Effector memory CD8-positive, alpha-beta T cell (primary cell): ENCODE measurements around the gene NFASC.

Source experiments
- ATAC-seq: fragments of 150-1000 bp; cut with Tn5 transposase; replicated peaks from 2 replicates; pipeline ENCODE4 v1.10.0; 2021; ENCODE audit warnings: mild to moderate bottlenecking, moderate library complexity
- DNase-seq, 3 experiments: peaks; one replicate each; pipeline ENCODE4 v3.0.0; 2021
- H3K27ac Mint-ChIP-seq, 2 donors: one replicate each; pipeline ENCODE4 v1.8.0; 2022; ENCODE audit warnings: mild to moderate bottlenecking in 2 of 2, mixed read lengths in 2 of 2, moderate library complexity in 2 of 2
- H3K27me3 Mint-ChIP-seq, 2 donors: one replicate each; pipeline ENCODE4 v1.8.0; 2022; ENCODE audit warnings: mixed read lengths in 2 of 2
- H3K36me3 Mint-ChIP-seq: one replicate; pipeline ENCODE4 v1.8.0; 2022; ENCODE audit warnings: mild to moderate bottlenecking, moderate library complexity, mixed read lengths; ENCODE audit not compliant: insufficient read depth
- H3K4me1 Mint-ChIP-seq, 2 donors: one replicate each; pipeline ENCODE4 v1.8.0; 2022; ENCODE audit warnings: low read depth in 2 of 2, mixed read lengths in 2 of 2
- H3K4me3 Mint-ChIP-seq, 2 donors: one replicate each; pipeline ENCODE4 v1.8.0; 2022; ENCODE audit warnings: mild to moderate bottlenecking in 2 of 2, mixed read lengths in 2 of 2, moderate library complexity in 2 of 2
- H3K9me3 Mint-ChIP-seq, 2 donors: one replicate each; pipeline ENCODE4 v1.8.0; 2022; ENCODE audit warnings: mixed read lengths in 2 of 2

The NFASC gene

DNA sequence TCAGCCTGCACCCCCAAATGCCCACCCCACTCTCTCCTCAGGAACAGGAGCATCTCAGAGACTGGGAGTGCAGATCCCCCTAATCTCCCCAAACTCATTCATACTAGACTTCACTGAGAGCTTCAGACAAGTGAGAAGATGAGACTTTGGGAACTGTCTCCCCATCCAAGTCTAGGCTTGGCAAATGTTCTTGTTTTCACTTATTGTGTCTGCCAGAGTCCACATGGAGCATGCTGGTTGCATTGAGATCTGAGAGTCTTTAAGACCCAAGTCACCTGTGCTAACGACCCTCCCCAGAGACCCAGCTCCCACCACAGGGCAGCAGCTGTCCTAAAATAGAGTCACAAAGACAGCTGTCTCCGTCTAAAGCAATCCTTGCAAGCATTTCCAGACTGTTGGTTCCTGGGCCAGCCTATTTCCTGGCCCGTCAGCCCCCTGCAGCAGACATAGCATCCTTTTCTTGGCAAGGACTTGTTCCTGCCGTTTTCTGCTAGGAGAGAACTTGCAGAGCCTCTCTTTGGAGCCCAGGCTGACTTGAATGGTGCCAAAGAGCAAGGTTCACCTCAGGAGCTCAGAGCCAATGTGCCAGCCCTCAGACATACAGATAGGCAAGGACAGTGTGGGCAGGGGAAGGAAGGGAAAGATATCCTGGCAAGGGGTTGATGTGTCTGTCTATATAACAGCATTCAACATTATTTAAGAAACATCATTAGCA lies 170.5 kb downstream of the NFASC start:
- ATAC-seq (no peak), DNase-seq (no peak)
- Mint-ChIP-seq H3K9me3 (no peaks in the 10 kb centered on the region), H3K4me3 (no peak overlapping the region), H3K27me3 (peaks cover 57 to 94% of the 10 kb centered on the region in 2 donors), H3K4me1 (no peaks in the 10 kb centered on the region), H3K27ac (no peak overlapping the region), H3K36me3 (no peaks in the 10 kb centered on the region)

DNA sequence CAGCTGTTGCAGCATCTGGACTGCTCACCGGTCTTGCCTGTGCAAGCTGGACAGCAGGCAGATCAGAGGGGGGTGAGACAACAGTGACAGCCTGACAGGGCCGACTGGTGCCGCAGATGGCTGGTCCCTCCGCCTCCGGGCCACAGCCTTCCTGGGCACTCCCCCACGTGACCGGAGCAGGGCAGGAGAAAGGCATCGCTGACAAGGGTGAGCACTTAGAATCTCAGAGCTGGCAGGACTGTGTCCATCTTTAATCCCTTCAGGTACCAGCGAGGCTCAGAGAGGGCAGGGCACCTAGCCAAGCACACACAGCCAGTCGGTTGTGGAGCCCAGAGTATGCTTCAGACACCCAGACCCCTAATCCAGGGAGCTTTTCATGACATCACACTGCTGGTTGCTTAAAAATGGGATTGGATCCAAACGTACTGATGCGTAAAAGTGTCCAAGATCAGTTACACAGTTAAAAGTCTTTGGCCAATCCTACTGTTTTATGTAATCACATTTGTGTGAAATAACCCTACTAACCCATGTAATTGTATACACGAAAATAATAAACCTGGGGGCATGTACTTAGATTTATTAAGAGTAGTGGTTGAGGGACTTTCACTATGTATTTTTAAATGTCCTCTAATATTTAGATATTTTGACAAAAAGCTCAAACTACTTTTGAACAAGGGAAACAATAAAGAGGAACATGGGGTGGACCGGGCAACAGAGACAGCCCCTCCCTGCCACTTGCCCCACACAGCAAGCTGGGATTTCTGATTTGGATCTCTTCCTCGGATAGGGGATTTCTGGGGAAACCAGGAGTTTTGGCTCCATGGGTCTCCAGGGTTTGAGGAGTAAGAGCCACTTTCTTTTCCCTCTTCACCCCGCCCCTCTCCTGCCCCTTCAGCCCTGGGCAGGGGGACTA lies 171.6 kb downstream of the NFASC start:
- no peaks in the 10 kb centered on the region for H3K9me3 Mint-ChIP-seq

DNA sequence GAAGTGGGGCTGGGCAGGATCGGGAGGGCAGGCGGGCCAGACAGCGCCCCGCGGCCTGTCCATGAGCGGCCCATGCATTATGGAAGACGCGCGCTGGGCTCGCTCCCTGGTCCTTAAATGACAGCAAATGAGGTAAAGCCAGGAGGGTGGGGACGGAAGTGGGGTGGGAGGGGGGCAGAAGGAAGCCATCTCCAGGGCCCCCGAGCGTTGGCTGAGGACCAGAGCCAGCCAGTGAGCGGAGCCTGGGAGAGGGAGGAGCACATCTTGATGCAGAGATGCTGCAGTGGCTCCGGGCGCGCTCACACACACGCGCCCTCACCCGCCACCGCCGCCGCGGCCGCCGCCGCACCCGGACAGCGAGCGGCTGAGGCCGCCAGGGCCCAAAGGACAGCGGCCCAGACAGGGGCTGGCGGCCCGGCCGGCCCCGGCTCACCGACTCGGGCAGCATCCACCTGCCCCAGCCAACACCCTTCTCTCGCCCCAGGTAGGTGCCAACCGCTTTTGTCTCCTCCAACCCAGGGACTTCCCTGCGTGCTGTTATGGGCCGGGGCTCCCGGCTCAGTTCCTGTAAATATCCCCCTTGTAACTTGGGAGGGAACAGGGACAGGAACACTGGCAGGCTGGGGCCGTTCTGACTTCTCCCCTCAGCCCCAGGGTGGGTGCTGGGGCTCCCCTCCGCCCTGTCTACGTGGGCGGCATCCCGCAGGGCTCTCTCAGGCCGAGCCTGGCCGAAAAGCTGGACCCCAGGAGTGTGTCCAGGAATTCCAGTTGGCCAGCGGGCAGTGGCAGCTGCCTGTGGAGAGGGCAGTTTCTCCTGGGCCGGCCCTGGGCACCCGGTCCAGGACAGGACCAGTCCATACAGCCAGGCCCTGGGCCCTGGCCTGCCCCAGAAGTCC lies 172.5 kb downstream of the NFASC start, which contains the start of gene CNTN2:
Gene CNTN2 (plus strand): TSS at position 302 of the 896 bp plus-strand sequence. CDS start 9,974 bp downstream, outside the sequence.
- Mint-ChIP-seq H3K27me3 (peaks cover 55 to 97% of the 10 kb centered on the region in 2 donors), H3K4me3 (no peak within 1 kb of the TSS), H3K27ac (no peak within 1 kb of the TSS), H3K4me1 (no peaks in the 10 kb centered on the region), H3K9me3 (no peaks in the 10 kb centered on the region), H3K36me3 (no peaks in the 10 kb centered on the region)
- DNase-seq (no peak), ATAC-seq (no peak)

More for the DNA sequence above, 171.6 kb downstream of the NFASC start:
- Mint-ChIP-seq H3K27ac (no peak overlapping the region), H3K36me3 (no peaks in the 10 kb centered on the region), H3K4me3 (no peak overlapping the region), H3K27me3 (peaks cover 57 to 97% of the 10 kb centered on the region in 2 donors), H3K4me1 (no peaks in the 10 kb centered on the region)
- ATAC-seq (no peak), DNase-seq (no peak)

DNA sequence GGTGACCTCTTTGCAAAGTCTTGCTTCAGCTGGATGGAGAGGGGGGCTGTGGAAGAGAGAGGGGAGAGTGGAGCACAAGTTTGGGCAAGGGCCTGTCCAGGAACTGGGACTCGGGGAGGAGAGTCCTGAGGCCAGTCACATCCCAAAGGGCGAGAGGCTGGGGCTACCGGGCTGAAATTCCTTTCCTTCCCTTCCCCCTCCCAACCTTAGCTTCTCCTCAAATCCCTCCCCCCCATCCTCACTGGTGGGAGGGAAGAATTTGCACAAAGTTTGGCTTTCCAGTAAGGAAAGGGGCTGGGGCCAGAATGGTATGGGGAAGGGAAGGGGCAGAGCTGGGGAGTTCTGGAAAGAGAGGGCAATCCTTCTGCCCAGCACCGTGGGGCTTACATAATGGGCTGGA lies 173.2 kb downstream of the NFASC start:
- Mint-ChIP-seq H3K36me3 (no peaks in the 10 kb centered on the region), H3K27ac (no peak overlapping the region), H3K27me3 (peaks cover 58 to 99% of the 10 kb centered on the region in 2 donors), H3K4me1 (no peaks in the 10 kb centered on the region), H3K4me3 (no peak overlapping the region), H3K9me3 (no peaks in the 10 kb centered on the region)
- ATAC-seq (no peak), DNase-seq (no peak)

DNA sequence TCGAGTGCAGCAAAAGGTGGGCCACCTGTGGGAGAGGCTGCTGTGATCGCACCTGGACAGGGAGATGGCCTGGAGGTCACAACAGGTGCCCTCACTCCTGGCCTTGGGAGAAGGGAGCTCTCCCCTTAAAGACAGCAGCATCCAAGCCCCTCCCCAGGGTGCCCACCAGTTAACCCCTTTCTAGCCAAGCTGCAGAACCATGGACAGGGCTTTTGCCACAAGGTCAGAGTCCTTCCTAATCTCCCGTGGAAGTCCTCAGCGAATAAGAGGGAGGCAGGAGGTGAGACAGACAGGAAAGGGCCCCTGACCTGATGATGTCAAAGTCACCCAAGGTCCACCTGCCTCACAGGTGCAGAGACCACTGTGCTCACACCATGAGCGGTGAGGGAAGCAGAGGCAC lies 174.1 kb downstream of the NFASC start:
- Mint-ChIP-seq H3K27me3 (peaks cover 57 to 95% of the 10 kb centered on the region in 2 donors), H3K9me3 (no peaks in the 10 kb centered on the region), H3K27ac (no peak overlapping the region), H3K4me3 (no peak overlapping the region), H3K36me3 (no peaks in the 10 kb centered on the region), H3K4me1 (no peaks in the 10 kb centered on the region)
- DNase-seq (no peak), ATAC-seq (no peak)

DNA sequence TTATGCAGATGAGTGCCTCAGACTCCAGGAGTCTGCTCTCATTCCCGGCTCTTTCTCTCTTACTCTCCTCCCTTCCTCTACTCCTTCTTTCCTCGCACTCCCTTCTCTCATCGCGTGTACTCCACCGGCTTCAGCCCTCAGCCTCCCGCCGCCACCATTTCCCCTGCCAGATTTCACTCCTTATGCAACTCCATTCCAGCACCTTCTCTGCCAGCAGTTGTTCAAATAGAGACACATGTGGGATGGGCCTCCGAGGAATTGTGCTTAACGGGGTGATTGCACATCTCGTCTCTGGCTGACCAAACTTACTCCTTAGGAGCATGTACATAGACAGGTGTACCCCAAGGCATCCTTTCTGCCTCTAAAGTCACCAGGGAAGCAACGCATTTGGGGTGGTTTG lies 174.5 kb downstream of the NFASC start:
- no peak overlapping the region for H3K27ac Mint-ChIP-seq
- DNase-seq (no peak), ATAC-seq (no peak)
- peaks cover 53 to 95% of the 10 kb centered on the region in 2 donors for H3K27me3 Mint-ChIP-seq
- H3K4me3 Mint-ChIP-seq, result no peak overlapping the region
- no peaks in the 10 kb centered on the region for H3K4me1 Mint-ChIP-seq
- H3K36me3 Mint-ChIP-seq, result no peaks in the 10 kb centered on the region
- H3K9me3 Mint-ChIP-seq, result no peaks in the 10 kb centered on the region

DNA sequence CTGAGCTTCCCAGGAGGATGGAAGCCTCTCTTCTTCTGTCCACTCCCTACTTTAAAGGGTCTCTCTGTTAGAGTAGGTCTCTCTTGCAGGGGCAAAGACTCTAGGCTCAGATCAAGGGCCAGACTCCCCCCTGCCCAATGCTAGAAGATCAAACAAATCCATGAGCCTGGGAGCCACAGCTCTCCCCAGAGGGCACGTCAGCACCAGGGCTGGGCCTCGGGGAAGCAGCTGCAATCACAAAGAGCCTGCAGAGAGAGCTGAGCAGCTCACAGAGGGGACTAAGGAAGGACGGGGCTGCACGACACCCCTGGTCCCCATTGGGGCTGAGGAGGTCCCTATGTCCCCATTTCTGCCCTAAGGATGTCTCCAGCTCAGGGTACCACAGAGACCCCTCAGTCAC lies 176.2 kb downstream of the NFASC start:
- Mint-ChIP-seq H3K36me3 (no peaks in the 10 kb centered on the region), H3K9me3 (no peaks in the 10 kb centered on the region), H3K4me3 (no peak overlapping the region), H3K27me3 (peaks cover 40 to 89% of the 10 kb centered on the region in 2 donors), H3K27ac (no peak overlapping the region), H3K4me1 (no peaks in the 10 kb centered on the region)
- ATAC-seq (no peak), DNase-seq (no peak)

DNA sequence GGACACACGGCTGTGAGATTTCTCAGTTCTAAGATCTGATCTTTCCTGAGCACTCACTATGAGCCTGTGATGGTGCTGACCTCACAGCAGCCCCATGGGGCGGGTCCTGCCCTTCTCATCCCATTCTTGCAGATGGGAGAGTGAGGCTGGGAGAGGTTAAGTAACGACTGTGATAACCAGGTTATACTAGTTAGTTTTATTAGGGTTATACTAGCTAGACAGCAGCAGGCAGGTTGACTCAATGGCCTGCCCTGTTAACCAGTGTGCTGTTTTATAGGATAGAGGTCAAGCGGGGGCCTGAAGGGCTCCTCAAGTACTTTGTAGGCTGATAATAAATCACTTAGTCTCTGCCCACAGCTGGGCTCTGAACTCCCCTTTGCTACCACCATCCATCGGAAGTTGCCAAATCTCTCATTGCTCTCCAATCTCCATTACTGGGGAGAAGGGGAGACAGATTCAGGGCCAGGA lies 177.1 kb downstream of the NFASC start:
- H3K27ac Mint-ChIP-seq, result no peak overlapping the region
- ATAC-seq (no peak), DNase-seq (no peak)
- H3K36me3 Mint-ChIP-seq, result no peaks in the 10 kb centered on the region
- no peak overlapping the region for H3K4me3 Mint-ChIP-seq
- H3K27me3 Mint-ChIP-seq, result peaks cover 35 to 82% of the 10 kb centered on the region in 2 donors
- H3K9me3 Mint-ChIP-seq, result no peaks in the 10 kb centered on the region
- H3K4me1 Mint-ChIP-seq, result no peaks in the 10 kb centered on the region

DNA sequence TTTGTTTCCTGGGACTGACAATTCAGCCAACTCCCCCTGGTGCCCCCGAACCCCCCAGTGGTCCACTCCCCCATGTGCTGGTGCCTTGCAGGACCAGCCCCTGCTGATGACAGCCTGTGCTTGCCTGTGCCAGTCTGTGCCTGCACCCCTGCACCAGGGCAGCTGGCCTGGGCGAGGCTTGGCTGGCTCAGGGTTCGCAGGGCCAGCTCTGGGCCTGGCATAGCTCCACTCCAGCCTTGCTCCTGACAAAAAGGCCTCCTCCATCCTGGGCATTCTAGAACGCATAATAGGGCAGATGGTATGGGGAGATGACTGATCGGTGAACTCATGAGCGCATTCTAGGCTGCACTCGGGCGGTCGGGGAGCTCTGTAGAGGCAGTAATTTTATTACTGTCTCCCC lies 177.7 kb downstream of the NFASC start:
- Mint-ChIP-seq H3K4me3 (no peak overlapping the region), H3K36me3 (no peaks in the 10 kb centered on the region), H3K27ac (no peak overlapping the region), H3K4me1 (no peaks in the 10 kb centered on the region), H3K27me3 (peaks cover 39 to 83% of the 10 kb centered on the region in 2 donors), H3K9me3 (no peaks in the 10 kb centered on the region)
- DNase-seq (no peak), ATAC-seq (no peak)

DNA sequence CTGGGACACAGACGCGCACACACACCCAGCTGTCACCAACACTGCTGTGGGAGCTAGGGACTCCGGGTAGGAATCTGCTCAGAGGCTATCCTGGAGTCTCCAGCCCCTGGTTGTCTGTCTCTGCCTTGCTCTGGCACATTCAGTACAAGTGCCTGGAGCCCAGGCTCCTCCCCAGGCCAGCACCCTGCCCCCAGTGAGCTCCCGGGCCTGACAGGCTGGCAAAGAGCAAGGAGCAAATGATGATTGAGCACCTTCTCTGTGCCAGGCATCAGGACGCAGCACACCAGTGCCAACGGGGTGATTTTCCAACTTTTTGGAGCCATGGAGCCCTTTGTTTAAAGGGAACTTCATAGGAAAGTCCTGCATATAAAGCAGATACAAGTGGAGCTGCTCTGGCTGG lies 178.8 kb downstream of the NFASC start:
- no peak for ATAC-seq
- Mint-ChIP-seq H3K36me3 (no peaks in the 10 kb centered on the region), H3K27me3 (peaks cover 39 to 83% of the 10 kb centered on the region in 2 donors)

DNA sequence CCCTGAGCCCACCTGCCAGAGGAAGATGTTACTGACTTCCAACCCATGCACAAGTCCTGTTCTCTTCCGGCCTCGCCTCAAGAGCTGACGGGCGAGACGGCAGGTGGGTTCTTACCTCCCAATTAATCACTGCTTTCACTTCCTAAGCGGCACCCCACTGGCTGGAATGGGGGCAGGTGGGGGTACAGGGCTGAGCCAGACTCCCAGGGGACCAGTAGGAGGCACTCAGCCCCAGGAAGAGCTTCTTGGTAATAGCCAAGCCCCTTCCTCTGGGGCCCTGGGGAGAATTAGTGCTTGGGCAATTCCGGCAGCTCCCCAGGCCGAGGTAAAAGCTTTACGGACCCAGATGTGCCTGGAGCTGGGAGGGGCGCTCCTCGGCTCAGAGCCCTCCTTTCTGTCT lies 182.0 kb downstream of the NFASC start:
- DNase-seq, result no peak
- Mint-ChIP-seq H3K4me1 (no peaks in the 10 kb centered on the region), H3K9me3 (no peaks in the 10 kb centered on the region), H3K4me3 (no peak overlapping the region), H3K27me3 (peaks cover 29 to 61% of the 10 kb centered on the region in 2 donors), H3K27ac (no peak overlapping the region), H3K36me3 (no peaks in the 10 kb centered on the region)
- no peak for ATAC-seq

More for the DNA sequence above, 178.8 kb downstream of the NFASC start:
- Mint-ChIP-seq H3K4me1 (no peaks in the 10 kb centered on the region), H3K9me3 (no peaks in the 10 kb centered on the region), H3K27ac (no peak overlapping the region), H3K4me3 (no peak overlapping the region)
- DNase-seq, result no peak

DNA sequence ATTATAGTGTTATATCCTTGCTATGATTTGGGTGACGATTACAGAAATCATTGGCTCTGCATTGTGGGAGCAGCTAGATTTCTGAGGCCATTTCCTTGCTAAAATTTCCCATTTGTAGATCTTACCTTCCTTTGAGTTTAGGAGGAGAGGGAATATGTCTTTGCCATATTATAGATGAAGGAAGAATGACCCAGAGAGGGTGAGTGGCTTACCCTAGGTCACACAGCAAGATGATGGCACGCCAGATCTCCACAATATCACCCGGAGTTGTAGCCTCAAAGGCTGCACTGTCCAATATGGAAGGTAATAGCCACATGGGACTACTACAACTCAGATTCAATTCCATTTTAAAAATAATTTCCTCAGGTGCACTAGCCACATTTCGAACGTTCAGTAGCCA lies 182.6 kb downstream of the NFASC start:
- no peak overlapping the region for H3K4me3 Mint-ChIP-seq
- H3K4me1 Mint-ChIP-seq, result no peaks in the 10 kb centered on the region
- H3K36me3 Mint-ChIP-seq, result no peaks in the 10 kb centered on the region
- no peak overlapping the region for H3K27ac Mint-ChIP-seq
- H3K9me3 Mint-ChIP-seq, result no peaks in the 10 kb centered on the region
- DNase-seq (no peak), ATAC-seq (no peak)
- peaks cover 28 to 55% of the 10 kb centered on the region in 2 donors for H3K27me3 Mint-ChIP-seq

DNA sequence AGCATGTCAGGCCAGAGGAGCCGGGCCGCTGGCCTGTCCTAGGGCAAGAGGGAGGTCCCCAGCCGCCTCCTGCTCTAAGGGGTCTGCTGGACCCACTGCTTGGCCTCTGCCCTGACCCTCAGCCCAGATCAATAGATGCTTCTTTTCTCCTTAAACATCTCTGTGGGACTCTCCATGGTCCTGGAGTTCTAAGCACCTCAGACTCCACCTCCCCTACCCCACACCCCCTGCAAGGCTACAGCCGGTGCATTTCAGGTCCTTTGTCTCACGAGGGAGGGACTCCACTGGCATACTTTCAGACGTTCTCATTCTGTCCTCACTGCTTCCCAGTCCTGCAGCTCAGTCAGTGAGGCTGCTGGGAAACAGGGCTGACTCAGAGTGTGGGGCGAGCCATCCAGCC lies 183.4 kb downstream of the NFASC start:
- no peaks in the 10 kb centered on the region for H3K4me1 Mint-ChIP-seq
- H3K4me3 Mint-ChIP-seq, result no peak overlapping the region
- peaks cover 21 to 49% of the 10 kb centered on the region in 2 donors for H3K27me3 Mint-ChIP-seq
- ATAC-seq (no peak), DNase-seq (no peak)
- H3K27ac Mint-ChIP-seq, result no peak overlapping the region
- no peaks in the 10 kb centered on the region for H3K36me3 Mint-ChIP-seq
- H3K9me3 Mint-ChIP-seq, result no peaks in the 10 kb centered on the region
